Occipital lobe (tissue), 2 donors: Measurements from ENCODE around the gene GEMIN7. TPM values are rescaled to one million over a fixed set of nuclear protein-coding genes. Genes with fewer than 3 reads are reported as not detected.

ENCODE experiments used
- DNase-seq: peaks from one replicate; lab custom pipeline; 2025; lab: John Stamatoyannopoulos, UW
- total RNA-seq: library from RNA; depleted of rRNA; stranded (reverse); fragments of >200 nt; gene quantifications from one replicate; pipeline ENCODE4 v1.2.3, GENCODE V29; 2014

The GEMIN7 gene
- total RNA-seq, 1 donor from 2014 or later, result 13.3 TPM

- peak; percentile 27 for DNase-seq
Measured at GRCh38 chr19:45059258-45059965, 19.6 kb upstream of the GEMIN7 start.

GRCh38 chr19:45061965-45062364 lies 17.1 kb upstream of the GEMIN7 start:
- no peak for DNase-seq

DNA sequence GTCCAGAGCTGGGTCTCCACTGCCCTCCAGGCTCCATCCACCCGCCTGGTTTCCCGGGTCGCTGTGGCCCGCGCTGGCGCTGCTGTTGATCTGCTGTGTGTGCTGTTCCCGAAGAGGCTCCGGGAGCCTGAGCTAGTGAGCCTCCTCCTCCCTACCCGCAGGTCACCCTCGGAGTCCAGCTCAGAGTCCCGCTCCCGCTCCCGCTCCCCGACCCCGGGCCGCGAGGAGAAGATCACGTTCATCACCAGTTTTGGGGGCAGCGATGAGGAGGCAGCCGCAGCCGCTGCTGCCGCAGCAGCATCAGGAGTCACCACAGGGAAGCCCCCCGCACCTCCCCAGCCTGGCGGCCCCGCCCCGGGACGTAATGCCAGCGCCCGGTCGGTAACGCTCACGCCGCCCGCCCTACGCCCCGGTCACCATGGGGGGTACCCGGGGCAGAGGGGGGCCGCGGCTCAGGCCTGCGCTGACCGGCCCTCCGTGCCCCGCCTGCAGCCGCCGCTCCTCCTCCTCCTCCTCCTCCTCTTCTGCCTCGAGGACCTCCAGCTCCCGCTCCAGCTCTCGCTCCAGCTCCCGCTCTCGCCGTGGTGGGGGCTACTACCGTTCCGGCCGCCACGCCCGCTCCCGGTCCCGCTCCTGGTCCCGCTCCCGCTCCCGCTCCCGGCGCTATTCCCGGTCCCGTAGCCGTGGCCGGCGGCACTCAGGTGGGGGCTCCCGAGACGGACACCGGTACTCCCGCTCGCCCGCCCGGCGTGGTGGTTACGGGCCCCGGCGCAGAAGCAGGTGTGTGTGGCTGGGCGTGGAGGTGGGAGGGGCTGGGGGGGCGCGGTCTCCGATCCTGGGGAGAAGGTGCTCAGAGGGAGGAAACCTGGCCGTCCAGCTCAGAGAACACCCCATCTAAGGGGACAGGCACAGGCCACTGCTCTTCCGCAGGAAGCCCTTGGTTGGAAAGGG lies 14.9 kb upstream of the GEMIN7 start:
- no peak for DNase-seq

GRCh38 chr19:45066921-45067661 lies 12.0 kb upstream of the GEMIN7 start:
- DNase-seq, result no peak

DNA sequence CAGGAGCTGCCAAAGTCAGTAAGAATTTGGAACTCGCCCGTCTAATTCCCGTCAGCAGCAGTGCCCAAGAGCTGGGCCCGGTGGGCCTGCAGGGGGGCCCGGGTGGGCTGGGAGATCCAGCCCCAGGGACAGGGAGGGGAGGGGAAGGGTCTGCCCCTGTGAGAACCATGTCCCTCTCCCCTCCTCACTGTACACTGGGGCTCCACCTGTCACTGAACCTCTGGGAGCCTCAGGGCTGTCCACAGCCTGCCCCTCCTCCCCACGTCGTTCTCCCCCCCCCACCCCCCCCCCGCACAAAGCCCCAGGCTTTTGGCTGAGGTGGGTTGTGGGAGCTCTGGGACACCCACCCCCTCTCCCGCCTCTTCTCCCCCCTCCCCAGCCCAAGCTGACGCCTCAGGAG lies 11.0 kb upstream of the GEMIN7 start:
- no peak for DNase-seq

- no peak for DNase-seq
Measured at GRCh38 chr19:45069056-45069455, 10.0 kb upstream of the GEMIN7 start.

DNA sequence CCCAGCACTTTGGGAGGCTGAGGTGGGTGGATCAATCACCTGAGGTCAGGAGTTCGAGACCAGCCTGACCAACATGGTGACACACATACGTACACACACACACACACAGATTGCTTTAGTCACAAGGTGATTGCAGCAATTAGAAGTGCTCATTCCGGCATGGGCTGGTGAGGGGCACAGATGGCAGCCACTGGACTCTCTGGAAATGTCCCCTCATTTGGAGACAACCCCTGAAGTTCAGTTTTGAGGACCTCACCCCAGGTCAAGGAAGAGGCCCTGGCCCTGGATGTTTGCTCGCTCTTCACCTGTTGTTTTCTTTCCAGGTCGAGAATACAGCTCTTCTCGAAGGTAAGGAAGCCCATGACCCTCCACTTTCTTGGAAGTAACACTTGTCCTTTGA lies 8.8 kb upstream of the GEMIN7 start:
- no peak for DNase-seq

- DNase-seq, result no peak
Measured at GRCh38 chr19:45070861-45071544, 8.1 kb upstream of the GEMIN7 start.

GRCh38 chr19:45071545-45071938 lies 7.5 kb upstream of the GEMIN7 start:
- no peak for DNase-seq

GRCh38 chr19:45071969-45072790 lies 6.9 kb upstream of the GEMIN7 start:
- no peak for DNase-seq

- DNase-seq, result no peak
Measured at GRCh38 chr19:45074744-45075300, 4.2 kb upstream of the GEMIN7 start.

- DNase-seq, result peak; percentile 18
Measured at GRCh38 chr19:45075301-45076028, 3.6 kb upstream of the GEMIN7 start.

DNA sequence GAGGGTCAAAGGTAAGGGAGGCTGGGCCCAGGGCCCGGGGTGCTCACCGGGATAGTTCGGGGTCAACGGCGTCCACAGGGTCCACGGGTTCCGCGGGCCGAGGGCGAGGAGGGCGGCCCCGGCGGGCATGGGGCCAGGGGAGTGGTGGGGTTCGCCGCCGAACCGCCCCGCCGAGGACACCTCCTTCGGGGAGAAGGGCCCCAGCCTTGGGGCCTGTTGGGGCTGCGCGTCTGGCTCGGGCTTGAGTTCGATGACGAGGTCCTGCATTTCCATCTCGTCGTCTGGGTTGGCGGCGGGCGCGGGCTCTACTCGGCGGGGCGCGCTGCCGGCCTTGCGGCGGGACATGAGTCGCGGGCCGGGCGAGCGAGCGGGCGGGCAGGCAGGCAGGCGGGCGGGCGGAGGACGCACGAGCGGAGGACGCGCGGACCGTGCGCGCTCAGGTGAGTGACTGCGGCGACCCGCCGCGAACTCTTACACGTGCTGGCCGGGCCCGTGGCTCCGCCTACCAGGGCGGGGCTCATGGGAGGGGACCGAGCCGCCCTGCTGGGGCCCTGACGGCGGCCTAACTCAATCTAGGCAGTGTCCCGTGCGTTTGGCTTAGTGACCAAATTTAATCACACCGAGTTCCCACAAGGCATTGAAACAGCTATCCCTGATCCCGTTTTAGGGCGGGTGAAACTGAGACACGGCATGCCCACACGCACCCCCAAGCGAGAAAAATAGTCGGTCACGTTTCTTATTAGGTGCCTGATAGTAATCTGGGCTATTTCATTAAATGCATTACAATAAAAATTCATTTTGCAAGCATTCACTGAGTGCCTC lies 2.8 kb upstream of the GEMIN7 start, which contains the start of gene ZNF296:
ZNF296 (minus strand) TSS at position 450 of the 822 bp plus-strand sequence; CDS start at position 345, 105 bp downstream.
- DNase-seq, result no peak

DNA sequence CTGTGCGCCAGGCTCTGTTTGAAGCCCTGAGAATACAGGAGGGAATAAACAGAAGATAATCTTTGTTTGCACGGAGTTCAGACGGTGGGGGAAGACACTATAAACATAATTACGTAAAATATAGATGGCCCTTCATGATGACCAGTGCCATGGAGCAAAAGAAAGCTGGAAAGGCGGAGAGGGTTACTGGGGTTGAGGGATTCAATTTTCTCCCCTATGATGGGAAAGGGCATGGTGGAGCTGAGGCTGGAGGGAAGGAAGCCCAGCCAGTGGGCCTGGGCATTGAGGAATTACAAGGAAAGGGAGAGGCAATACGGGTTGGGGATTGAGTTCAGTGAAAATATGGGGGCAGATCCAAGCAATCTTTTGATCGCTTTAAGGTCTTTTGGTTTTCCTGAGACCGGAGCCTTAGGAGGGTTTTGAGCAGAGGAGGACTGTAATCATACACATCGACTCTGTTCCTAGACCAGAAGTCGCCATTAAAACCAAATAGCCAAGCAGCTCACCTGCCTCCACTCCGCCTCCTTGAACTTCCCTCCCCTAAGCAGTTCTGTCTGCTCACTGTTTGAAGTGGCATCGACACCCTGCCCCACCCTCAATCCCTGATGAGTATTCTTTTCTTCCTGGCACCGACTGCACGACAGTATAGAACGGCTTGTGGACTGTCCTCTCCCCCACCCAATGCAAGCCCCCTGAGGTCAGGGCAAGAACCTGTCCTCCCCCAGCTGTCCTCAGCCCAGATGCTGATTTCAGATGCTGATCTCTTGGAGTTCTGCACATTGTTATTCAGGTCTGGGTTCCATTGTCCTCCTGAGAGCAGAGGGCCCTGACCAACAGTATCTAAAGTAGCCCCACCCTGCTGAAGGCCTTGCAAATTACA lies 2.0 kb upstream of the GEMIN7 start:
- no peak for DNase-seq

DNA sequence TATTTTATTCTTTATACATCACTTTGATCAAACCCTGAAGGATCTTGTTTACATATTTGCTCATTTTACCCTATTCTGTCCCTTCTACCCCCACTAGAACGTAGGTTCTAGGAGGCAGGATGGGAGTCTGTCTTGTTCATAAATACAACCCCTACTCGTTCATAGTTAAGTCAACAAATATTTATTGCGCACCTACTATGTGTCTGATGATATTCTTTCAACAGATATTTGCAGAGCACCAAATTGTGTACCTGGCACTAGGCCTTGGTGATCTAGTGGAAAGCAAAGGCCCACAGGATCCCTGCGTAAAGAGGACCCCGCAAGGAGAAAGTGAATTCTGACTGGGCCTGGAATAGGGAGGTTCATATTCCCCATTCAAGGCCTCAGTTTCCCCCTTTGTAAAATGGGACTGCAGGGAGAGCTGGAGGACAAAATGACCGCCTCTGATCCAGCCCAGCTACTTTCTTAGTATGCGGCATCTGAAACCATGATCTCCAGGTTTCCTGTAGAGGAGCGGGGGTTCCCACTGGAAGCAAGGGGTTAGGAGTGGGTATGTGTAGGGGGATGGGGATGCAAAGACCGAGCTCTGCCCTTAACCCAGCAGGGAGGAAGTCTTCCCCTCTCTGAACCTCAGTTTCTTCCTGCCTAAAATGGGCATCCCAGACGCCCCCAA lies 534 bp upstream of the GEMIN7 start:
- no peak for DNase-seq

- DNase-seq, result no peak
Measured at GRCh38 chr19:45079911-45080370, 881 bp downstream of the GEMIN7 start.

- DNase-seq, result no peak
Measured at GRCh38 chr19:45082170-45082569, 3.1 kb downstream of the GEMIN7 start.
